GM18517 (cell line): Measurements from ENCODE around the gene CCL17.

Experiments
- ATAC-seq: cut with Tn5 transposase; IDR thresholded peaks from one replicate; pipeline ENCODE4 v1.9.1; 2021; ENCODE audit warnings: mild to moderate bottlenecking, moderate library complexity; ENCODE audit not compliant: unreplicated experiment

The CCL17 gene

DNA sequence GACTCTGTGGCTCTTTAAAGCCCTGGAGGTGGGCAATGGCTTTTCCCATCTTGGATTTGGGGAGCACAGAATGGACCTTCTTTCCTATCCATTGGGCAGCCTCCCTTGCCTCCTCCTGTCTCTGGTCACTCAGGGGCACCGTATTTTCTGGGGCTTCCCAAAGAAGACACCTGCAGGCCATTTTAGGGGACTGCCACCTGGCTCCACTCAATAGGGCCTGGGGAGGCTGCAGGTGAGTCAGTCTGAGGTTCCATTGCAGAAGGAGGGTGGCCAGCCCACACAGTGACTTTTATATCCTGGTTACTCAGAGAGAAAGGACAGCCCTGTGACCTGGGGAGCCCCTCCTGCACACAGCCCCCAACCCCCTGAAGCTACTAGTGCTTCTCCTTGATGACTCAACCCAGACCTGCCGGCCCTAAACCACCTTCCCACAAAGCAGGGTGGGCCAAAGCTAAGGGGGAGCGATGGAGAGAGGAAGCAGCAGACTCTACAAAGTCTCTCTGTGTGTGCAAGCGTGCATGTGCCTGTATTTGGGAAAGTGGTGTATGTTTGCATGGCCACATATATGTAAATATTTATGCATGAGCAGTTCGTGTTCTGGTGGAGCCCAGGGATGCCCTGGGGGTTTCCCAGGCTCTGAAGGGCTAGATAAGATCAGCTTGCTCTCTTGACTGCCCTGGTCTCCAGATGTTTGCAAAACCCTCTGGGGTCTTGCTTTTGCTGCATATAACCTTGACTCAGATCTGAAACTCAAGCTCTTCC is 27.3 kb upstream of the CCL17 start:
- peak; percentile 79 for ATAC-seq

DNA sequence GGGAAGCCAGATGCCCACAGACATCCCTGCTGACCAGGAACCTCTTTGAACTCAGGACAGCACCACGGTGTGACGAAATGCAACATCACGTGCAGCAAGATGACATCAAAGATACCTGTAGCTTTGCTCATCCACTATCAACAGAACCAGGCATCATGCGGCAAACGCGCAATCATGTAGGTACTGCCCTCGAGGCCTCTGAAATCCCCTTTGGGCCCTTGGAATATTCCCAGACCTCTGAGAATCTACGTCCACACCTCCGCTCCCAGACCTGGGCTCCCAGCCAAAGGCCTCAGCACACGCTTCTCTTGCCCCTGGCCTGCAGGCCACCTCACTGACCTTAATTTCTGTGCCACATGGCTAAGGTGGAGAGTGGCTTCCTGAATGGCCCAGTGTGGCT is 25.0 kb upstream of the CCL17 start:
- no peak for ATAC-seq

DNA sequence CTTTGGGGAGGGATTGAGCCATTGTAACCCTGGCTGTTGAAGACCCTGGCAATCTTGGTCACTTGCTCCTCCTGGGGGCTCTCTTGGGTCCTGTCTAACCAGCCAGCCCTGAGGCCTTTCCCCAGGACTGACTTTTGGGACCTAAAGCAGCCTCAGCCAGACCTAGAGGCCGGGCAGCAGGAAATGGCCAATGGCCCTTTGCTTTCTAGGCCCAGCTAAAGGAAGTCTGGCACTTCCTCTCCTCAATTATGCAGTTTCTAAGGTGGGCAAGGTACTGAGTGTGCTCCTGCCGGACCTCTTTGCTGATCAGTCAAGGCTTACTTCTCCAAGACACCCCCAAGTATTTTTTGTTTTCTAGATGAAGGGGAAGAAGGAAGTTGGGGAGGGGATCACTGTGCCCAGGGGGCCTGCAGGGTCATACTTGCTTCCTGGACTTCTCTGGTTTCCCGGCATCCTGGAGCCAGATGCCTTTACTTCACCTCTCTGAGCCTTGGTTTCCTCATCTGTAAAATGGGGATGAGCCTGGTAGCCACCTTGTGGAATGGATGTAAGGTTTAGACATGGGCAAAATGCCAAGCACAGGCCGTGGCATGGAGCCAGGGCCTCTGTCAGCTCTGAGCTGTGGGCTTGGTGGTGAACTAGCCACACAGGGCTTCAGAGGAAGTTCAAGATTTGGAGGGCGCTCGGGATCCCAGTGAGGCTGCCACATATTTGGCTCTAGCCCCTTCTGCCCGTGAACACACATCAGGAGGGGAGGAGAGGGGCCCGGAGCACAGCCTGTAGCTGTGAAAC is 23.7 kb upstream of the CCL17 start:
- ATAC-seq, result no peak

DNA sequence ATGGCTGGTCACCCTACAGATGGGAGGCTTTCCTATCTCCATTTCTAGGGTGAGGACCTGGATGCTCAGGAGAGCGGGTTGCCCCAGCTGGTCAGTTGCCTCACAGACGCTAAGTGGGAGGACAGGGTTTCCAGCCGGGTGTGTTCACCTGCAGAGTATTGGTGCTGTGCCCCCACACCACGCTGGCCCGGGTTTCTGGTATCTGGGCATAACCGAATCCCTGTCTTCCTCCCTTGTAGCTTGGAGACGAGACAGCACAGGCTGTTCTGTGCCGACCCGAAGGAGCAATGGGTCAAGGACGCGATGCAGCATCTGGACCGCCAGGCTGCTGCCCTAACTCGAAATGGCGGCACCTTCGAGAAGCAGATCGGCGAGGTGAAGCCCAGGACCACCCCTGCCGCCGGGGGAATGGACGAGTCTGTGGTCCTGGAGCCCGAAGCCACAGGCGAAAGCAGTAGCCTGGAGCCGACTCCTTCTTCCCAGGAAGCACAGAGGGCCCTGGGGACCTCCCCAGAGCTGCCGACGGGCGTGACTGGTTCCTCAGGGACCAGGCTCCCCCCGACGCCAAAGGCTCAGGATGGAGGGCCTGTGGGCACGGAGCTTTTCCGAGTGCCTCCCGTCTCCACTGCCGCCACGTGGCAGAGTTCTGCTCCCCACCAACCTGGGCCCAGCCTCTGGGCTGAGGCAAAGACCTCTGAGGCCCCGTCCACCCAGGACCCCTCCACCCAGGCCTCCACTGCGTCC is 22.6 kb upstream of the CCL17 start:
- ATAC-seq, result no peak

- ATAC-seq, result no peak
These were observed 21.9 kb upstream of the CCL17 start for GRCh38 chr16:57382535-57383275.

DNA sequence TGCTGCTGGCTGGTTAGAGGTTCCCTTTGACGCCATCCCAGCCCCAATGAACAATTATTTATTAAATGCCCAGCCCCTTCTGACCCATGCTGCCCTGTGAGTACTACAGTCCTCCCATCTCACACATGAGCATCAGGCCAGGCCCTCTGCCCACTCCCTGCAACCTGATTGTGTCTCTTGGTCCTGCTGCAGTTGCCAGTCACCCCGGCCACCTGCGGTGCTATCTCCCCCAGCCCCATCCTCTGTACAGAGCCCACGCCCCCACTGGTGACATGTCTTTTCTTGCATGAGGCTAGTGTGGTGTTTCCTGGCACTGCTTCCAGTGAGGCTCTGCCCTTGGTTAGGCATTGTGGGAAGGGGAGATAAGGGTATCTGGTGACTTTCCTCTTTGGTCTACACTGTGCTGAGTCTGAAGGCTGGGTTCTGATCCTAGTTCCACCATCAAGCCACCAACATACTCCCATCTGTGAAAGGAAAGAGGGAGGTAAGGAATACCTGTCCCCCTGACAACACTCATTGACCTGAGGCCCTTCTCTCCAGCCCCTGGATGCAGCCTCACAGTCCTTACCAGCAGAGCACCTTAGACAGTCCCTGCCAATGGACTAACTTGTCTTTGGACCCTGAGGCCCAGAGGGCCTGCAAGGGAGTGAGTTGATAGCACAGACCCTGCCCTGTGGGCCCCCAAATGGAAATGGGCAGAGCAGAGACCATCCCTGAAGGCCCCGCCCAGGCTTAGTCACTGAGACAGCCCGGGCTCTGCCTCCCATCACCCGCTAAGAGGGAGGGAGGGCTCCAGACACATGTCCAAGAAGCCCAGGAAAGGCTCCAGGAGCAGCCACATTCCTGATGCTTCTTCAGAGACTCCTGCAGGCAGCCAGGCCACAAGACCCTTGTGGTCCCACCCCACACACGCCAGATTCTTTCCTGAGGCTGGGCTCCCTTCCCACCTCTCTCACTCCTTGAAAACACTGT is 21.0 kb upstream of the CCL17 start:
- ATAC-seq, result no peak

GRCh38 chr16:57384248-57385070 is 20.1 kb upstream of the CCL17 start:
- ATAC-seq, result no peak

- no peak for ATAC-seq
These were observed 19.5 kb upstream of the CCL17 start for GRCh38 chr16:57385083-57385482.

- no peak for ATAC-seq
These were observed 18.1 kb upstream of the CCL17 start for GRCh38 chr16:57386381-57386951.

GRCh38 chr16:57387598-57388354 is 16.8 kb upstream of the CCL17 start:
- no peak for ATAC-seq

GRCh38 chr16:57388359-57389086 is 16.0 kb upstream of the CCL17 start:
- ATAC-seq, result no peak

GRCh38 chr16:57389087-57389468 is 15.5 kb upstream of the CCL17 start:
- ATAC-seq, result no peak

GRCh38 chr16:57390636-57391295 is 13.8 kb upstream of the CCL17 start:
- ATAC-seq, result no peak

DNA sequence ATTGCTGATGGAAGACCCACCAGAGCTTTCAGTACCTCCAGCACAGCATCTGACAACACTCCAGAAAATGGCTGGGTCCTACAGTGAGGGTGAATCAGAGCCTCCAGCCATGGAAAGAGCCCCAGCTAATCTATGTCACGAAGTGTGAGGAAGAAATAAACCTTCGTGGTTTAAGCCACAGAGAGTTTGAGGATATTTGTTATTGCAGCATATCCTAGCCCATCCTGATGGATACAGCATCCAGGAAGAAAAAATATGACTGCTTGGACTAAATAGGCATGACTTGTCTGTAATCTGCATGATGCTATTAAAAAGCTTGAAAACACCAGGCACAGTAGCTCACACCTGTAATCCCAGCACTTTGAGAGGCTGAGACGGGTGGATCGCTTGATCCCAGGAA is 13.3 kb upstream of the CCL17 start:
- no peak for ATAC-seq

DNA sequence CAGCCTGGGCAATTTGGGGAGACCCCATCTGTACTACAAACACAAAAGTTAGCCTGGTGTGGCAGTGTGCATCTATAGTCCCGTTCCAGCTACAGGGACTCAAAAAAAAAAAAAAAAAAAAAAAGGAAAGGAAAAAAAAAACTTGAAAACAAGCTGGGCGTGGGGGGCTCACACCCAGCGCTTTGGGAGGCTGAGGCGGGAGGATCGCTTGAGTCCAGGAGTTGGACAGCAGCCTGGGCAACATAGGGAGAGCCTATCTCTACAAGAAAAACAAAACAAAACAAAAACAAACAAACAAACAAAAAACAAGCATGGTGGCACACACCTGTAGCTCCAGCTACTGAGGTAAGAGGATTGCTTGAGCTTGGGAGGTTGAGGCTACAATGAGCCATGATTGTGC is 12.9 kb upstream of the CCL17 start:
- ATAC-seq, result no peak

DNA sequence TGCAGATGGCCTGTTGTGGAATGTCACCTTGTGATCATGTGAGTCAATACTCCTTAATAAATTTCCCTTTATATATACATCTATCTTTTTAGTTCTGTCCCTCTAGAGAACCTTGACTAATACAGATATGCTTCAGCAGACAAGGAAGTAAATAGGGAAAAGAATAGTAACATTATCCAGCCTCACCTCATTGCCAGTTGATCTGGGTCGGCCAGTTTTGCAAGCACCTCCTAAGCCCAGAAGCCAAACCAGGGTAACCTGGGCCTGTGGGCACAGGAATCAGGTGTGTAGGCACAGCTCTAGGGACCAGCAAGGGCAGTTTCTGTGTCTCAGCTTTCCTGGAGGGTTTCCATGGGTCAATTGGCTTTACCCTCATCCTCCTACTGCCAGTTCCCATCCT is 11.9 kb upstream of the CCL17 start:
- no peak for ATAC-seq

DNA sequence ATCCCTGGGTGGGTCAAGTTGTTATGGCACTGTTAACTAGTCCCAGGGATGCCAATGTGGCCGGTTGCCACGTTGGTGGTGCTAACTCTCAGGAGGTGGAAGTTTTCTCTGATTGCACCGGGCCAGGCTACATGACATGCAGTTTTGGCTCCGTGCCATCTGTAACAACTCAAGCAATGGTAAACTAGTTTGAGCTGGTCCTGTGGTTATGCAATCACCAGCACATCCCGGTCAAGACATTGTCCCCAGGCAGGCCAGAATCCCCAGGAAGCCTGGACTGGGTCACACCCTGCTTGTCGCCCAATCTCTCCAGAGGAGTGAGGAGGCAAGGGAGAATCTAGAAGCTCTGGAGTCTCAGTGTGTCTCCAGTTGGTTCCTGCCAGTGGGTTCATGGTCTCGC is 10.1 kb upstream of the CCL17 start:
- no peak for ATAC-seq
